Heart right ventricle (tissue), 16 donors: ENCODE measurements around the gene GTPBP4. TPM values are rescaled to one million over a fixed set of nuclear protein-coding genes. Genes with fewer than 3 reads are reported as not detected.

Experiments used
- ATAC-seq, 8 donors: fragments of 200-7000 bp; cut with Tn5 transposase; one replicate each; pipeline ENCODE4 v1.9.1; 2020; ENCODE audit warnings: mild to moderate bottlenecking in 8 of 8, moderate library complexity in 8 of 8, moderate number of reproducible peaks in 1 of 8
- DNase-seq, 2 donors: peaks; one replicate each; pipeline ENCODE4 v3.0.0-alpha.2; 2020
- H3K27ac ChIP-seq, 10 donors: fragments of 200-600 bp; sonication (generic) in 2 of 10; one replicate each; pipeline versions ENCODE4 v1.5.0 to v1.8.0; 2020 to 2022; ENCODE audit warnings: mild to moderate bottlenecking in 3 of 10
- H3K27me3 ChIP-seq, 7 donors: fragments of 200-600 bp; one replicate each; pipeline ENCODE4 v1.8.0; 2021 to 2022; ENCODE audit warnings: mild to moderate bottlenecking in 2 of 7
- H3K36me3 ChIP-seq, 9 donors: fragments of 200-600 bp; sonication (generic) in 1 of 9; one replicate each; pipeline versions ENCODE4 v1.5.0 to v1.8.0; 2020 to 2022; ENCODE audit warnings: mild to moderate bottlenecking in 2 of 9
- H3K4me1 ChIP-seq, 9 donors: fragments of 200-600 bp; sonication (generic) in 1 of 9; one replicate each; pipeline versions ENCODE4 v1.5.0 to v1.8.0; 2020 to 2022; ENCODE audit warnings: mild to moderate bottlenecking in 4 of 9
- H3K4me3 ChIP-seq, 10 donors: fragments of 200-600 bp; sonication (generic) in 2 of 10; one replicate each; pipeline versions ENCODE4 v1.5.0 to v1.8.0; 2020 to 2022; ENCODE audit warnings: mild to moderate bottlenecking in 7 of 10, moderate library complexity in 2 of 10
- H3K9me3 ChIP-seq, 11 donors: fragments of 200-600 bp in 10 of 11; sonication (generic) in 2 of 11; one replicate each; pipeline versions ENCODE4 v1.5.0 to v1.8.0; 2013 to 2022; ENCODE audit warnings: mild to moderate bottlenecking in 2 of 11, control low read depth in 1 of 11, moderate library complexity in 1 of 11
- WGBS, 2 donors: extraction: QIAGEN DNeasy Blood & Tissue Kit; methylation state at CpG; one replicate each; pipeline ENCODE4 v1.1.7; 2013; ENCODE audit warnings: inconsistent platforms in 1 of 2; 5-methylcytosine and 5-hydroxymethylcytosine counted together
- intact Hi-C, 10 donors: fragments of 100-400 bp; cut with DNase I; formaldehyde crosslinking; loops; one replicate each; pipeline versions ENCODE4 v1.11.1 to v1.14.2; 2022
- polyA plus RNA-seq, 2 donors: library from polyadenylated mRNA; stranded (reverse); fragments of 200-250 nt; gene quantifications; one replicate each; pipeline ENCODE4 v1.2.3, GENCODE V29; 2013
- total RNA-seq, 10 donors: library from RNA; stranded (reverse); fragmentation: NEBNext Ultra II Directional in 3 of 10; extraction: Animal tissue kit (Norgen Biotek cat#: 25700) in 3 of 10; gene quantifications; one replicate each; pipeline versions ENCODE4 v1.2.1 to v1.2.4, GENCODE V29; 2021 to 2023
- TF ChIP-seq, protein P1 (sequence below), 9 donors: fragments of 200-600 bp; sonication (generic) in 2 of 9; IDR thresholded peaks; one replicate each; pipeline versions ENCODE4 v1.5.0 to v1.8.0; 2021 to 2022; ENCODE audit warnings: antibody characterized with exemption in 9 of 9, mild to moderate bottlenecking in 5 of 9, moderate library complexity in 1 of 9
- donor health status: Arrhythmogenic right ventricular cardiomyopathy.
- donor health status: ischemic (EF 13 %, LVEDD 7.1; RV severe dilation, severe dysfunction).
- donor health status: healthy with polysubstance abuse.
- donor health status: DM: no; HTN: yes; CAD: no.
- donor health status: DM: no; HTN: no; CAD: no.
- donor health status: ischemic (EF 25% LVEDD 6.9; RV normal size, moderate dysfunction).
- donor health status: ischemic (EF 25% LVEDD 5.7; RV mildly dilated, moderate dysfunction).
- donor health status: healthy.
- donor health status: DM: yes; HTN: yes; CAD: no.
- donor health status: Ischemic cardiomyopathy.
- donor health status: ischemic (EF 35%, LVEDD 5.7; RV mildly dilated, moderate dysfunction).
- donor health status: nonischemic (EF 11% LVEDD 7.7; RV severe dilation, severe dysfunction).
- donor health status: DM: yes; HTN: yes; CAD: no.
- donor health status: PGD.
- donor health status: ischemic (EF 29% LVEDD 5.4; RV normal size, mild dysfunction).
- donor health status: nonischemic (EF 23%, LVEDD 6.1; RV moderate dilation, normal function).

Gene GTPBP4
- total and polyA plus RNA-seq, 12 donors = 13.0 to 44.9 (median 29.4) TPM

- DNase-seq (no peak), ATAC-seq (no peak)
- intact Hi-C loops = no loop called here
- Histone ChIP-seq H3K4me3 (no peak overlapping the region), H3K27ac (no peak overlapping the region), H3K4me1 (no peaks in the 10 kb centered on the region), H3K36me3 (no peaks in the 10 kb centered on the region), H3K27me3 (peaks cover 0 to 5% (median 0%) of the 10 kb centered on the region in 7 donors), H3K9me3 (no peaks in the 10 kb centered on the region)
- WGBS, 2 donors = 85 to 88% methylated on average over 20 of the region's 20 CpGs
- TF ChIP-seq, protein P1, sequence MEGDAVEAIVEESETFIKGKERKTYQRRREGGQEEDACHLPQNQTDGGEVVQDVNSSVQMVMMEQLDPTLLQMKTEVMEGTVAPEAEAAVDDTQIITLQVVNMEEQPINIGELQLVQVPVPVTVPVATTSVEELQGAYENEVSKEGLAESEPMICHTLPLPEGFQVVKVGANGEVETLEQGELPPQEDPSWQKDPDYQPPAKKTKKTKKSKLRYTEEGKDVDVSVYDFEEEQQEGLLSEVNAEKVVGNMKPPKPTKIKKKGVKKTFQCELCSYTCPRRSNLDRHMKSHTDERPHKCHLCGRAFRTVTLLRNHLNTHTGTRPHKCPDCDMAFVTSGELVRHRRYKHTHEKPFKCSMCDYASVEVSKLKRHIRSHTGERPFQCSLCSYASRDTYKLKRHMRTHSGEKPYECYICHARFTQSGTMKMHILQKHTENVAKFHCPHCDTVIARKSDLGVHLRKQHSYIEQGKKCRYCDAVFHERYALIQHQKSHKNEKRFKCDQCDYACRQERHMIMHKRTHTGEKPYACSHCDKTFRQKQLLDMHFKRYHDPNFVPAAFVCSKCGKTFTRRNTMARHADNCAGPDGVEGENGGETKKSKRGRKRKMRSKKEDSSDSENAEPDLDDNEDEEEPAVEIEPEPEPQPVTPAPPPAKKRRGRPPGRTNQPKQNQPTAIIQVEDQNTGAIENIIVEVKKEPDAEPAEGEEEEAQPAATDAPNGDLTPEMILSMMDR (IDR thresholded peaks at IDR 0.05) = no peak
These were observed 23.2 kb upstream of the GTPBP4 start for GRCh38 chr10:964988-965417.

GRCh38 chr10:966466-967235 lies 21.6 kb upstream of the GTPBP4 start:
- no peak for ATAC-seq
- WGBS, 2 donors = 83 to 85% methylated on average over 20 of the region's 20 CpGs
- Histone ChIP-seq H3K4me1 (peaks cover 0 to 15% (median 4%) of the 10 kb centered on the region in 9 donors), H3K27me3 (peaks cover 0 to 5% (median 0%) of the 10 kb centered on the region in 7 donors), H3K36me3 (no peaks in the 10 kb centered on the region), H3K4me3 (no peak overlapping the region), H3K9me3 (no peaks in the 10 kb centered on the region), H3K27ac (no peak overlapping the region)
- DNase-seq = no peak
- intact Hi-C loops = no loop called here
- TF ChIP-seq, protein P1 (IDR thresholded peaks at IDR 0.05) = no peak

- peak in 1 of 8 donors; percentile 39 for ATAC-seq
- TF ChIP-seq, protein P1 (IDR thresholded peaks at IDR 0.05) = no peak
- H3K27ac ChIP-seq = no peak overlapping the region
- H3K36me3 ChIP-seq = no peaks in the 10 kb centered on the region
- no peak overlapping the region for H3K4me3 ChIP-seq
- peaks cover 0 to 15% (median 4%) of the 10 kb centered on the region in 9 donors for H3K4me1 ChIP-seq
- H3K9me3 ChIP-seq = peaks cover 0 to 3% (median 0%) of the 10 kb centered on the region in 11 donors
- no peak for DNase-seq
- H3K27me3 ChIP-seq = peaks cover 0 to 5% (median 0%) of the 10 kb centered on the region in 7 donors
- WGBS, 2 donors = 55 to 59% methylated on average over 17 of the region's 17 CpGs
- intact Hi-C loops = no loop called here
These were observed 19.6 kb upstream of the GTPBP4 start for GRCh38 chr10:968546-969199.

- WGBS, 2 donors = 75% methylated on average over 15 of the region's 15 CpGs
- TF ChIP-seq, protein P1 (IDR thresholded peaks at IDR 0.05) = no peak
- intact Hi-C loops = no loop called here
- Histone ChIP-seq H3K4me3 (no peak overlapping the region), H3K27ac (no peak overlapping the region), H3K9me3 (peaks cover 0 to 3% (median 0%) of the 10 kb centered on the region in 11 donors), H3K4me1 (peaks cover 0 to 15% (median 4%) of the 10 kb centered on the region in 9 donors), H3K27me3 (peaks cover 0 to 5% (median 0%) of the 10 kb centered on the region in 7 donors), H3K36me3 (no peaks in the 10 kb centered on the region)
- DNase-seq (no peak), ATAC-seq (no peak)
These were observed 18.6 kb upstream of the GTPBP4 start for GRCh38 chr10:969473-970150.
